Spleen (tissue), 7 donors: ENCODE data around the gene ZNF91.

ENCODE experiments used
- CTCF ChIP-seq, 11 experiments: fragments of 200-600 bp in 7 of 11; fragments of 450-650 bp in 4 of 11; sonication (generic) in 4 of 11; IDR thresholded peaks in 8 of 11; conservative IDR thresholded peaks in 3 of 11; 1 replicate in 7 of 11; 2 replicates in 4 of 11; pipeline versions ENCODE4 v1.4.0 to v1.8.0; 2016 to 2021; ENCODE audit warnings: antibody characterized with exemption in 11 of 11, inconsistent platforms in 4 of 11, mild to moderate bottlenecking in 1 of 11
- POLR2A ChIP-seq, 3 donors: fragments of 450-650 bp; IDR thresholded peaks; one replicate each; pipeline ENCODE4 v1.5.1; 2017; ENCODE audit warnings: antibody characterized with exemption in 3 of 3, mild to moderate bottlenecking in 1 of 3
- POLR2AphosphoS5 ChIP-seq, 3 donors: sonication (generic); formaldehyde crosslinking; IDR thresholded peaks; one replicate each; pipeline ENCODE4 v1.5.1; 2017; ENCODE audit warnings: antibody characterized with exemption in 3 of 3
- donor health status: DM: no; HTN: no; CAD: no; lungs with moderate emphysema.
- donor health status: DM: no; HTN: no; CAD: no.
- donor health status: DM: no; HTN: no; CAD: no.

DNA sequence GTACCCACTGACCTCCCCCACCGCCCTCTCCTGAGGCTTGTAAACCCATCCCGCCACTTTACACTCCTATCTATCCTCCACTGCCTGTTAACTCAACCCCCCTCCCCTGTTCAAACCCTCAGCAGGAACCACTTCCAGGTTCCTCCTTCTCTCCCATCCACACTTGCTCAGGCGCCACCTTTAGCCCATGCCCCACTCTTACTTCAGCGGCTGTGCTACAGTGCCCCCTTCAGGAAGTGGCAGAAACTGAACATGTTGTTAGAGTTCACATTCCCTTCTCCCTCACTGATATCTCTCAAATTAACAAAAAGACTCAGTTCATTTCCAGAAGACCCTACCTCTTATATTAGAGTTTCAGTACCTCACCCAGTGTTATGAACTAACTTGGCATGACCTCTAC, 49.4 kb downstream of the ZNF91 start:
- TF ChIP-seq CTCF (IDR thresholded peaks at IDR 0.05 in 8 of 11, conservative IDR thresholded peaks at IDR 0.05 in 3 of 11) (no peak), POLR2A (IDR thresholded peaks at IDR 0.05) (no peak), POLR2AphosphoS5 (IDR thresholded peaks at IDR 0.05) (no peak)
